ENCODE data around the gene MAGI1. TPM values are rescaled to one million over a fixed set of nuclear protein-coding genes. Genes with fewer than 3 reads are reported as not detected.

The MAGI1 gene
- total and polyA plus RNA-seq, 2 donors (not counting 1 experiment from before 2014, with no cell fraction given), result 0.10 to 0.22 TPM

GRCh38 chr3:66041828-66042227 lies 3.1 kb upstream of the MAGI1 start:
- H3K4me1 Mint-ChIP-seq, result peaks cover 17% of the 10 kb centered on the region
- ChIA-PET CTCF (no interaction called here), POLR2A (no interaction called here)
- no peaks in the 10 kb centered on the region for H3K9me3 ChIP-seq (ENCODE audit: control extremely low read depth in 1 of 3, control insufficient read depth in 2 of 3, insufficient read depth in 1 of 3, low read length in 2 of 3)
- TF ChIP-seq, protein P1, sequence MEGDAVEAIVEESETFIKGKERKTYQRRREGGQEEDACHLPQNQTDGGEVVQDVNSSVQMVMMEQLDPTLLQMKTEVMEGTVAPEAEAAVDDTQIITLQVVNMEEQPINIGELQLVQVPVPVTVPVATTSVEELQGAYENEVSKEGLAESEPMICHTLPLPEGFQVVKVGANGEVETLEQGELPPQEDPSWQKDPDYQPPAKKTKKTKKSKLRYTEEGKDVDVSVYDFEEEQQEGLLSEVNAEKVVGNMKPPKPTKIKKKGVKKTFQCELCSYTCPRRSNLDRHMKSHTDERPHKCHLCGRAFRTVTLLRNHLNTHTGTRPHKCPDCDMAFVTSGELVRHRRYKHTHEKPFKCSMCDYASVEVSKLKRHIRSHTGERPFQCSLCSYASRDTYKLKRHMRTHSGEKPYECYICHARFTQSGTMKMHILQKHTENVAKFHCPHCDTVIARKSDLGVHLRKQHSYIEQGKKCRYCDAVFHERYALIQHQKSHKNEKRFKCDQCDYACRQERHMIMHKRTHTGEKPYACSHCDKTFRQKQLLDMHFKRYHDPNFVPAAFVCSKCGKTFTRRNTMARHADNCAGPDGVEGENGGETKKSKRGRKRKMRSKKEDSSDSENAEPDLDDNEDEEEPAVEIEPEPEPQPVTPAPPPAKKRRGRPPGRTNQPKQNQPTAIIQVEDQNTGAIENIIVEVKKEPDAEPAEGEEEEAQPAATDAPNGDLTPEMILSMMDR (IDR thresholded peaks at IDR 0.05), result no peak
- TF ChIP-seq EZH2 (IDR thresholded peaks at IDR 0.05; ENCODE audit: borderline replicate concordance, insufficient read depth, low read depth, low read length, poor library complexity, severe bottlenecking), result no peak
- no peak overlapping the region for H3K4me2 ChIP-seq (replicated peaks; ENCODE audit: low read depth, low read length, poor library complexity, severe bottlenecking)
- no peak for ATAC-seq (ENCODE audit: low read depth)
- no peak overlapping the region for H3K27ac ChIP-seq (ENCODE audit: low read length in 2 of 2)
- no peaks in the 10 kb centered on the region for H4K20me1 ChIP-seq (ENCODE audit: control insufficient read depth, insufficient read depth, low read length, poor library complexity, severe bottlenecking)
- no peaks in the 10 kb centered on the region for H3K79me2 ChIP-seq (ENCODE audit: control insufficient read depth, insufficient read depth, low read length)
- peaks cover 10 to 11% of the 10 kb centered on the region in 2 donors for H3K4me1 ChIP-seq (ENCODE audit: control insufficient read depth in 2 of 2, insufficient read depth in 2 of 2, low read length in 2 of 2)
- H3K4me3 ChIP-seq (ENCODE audit: control extremely low read depth in 1 of 5, extremely low read depth in 1 of 5, insufficient read depth in 1 of 5, low read depth in 2 of 5, low read length in 4 of 5), result no peak overlapping the region
- no peak overlapping the region for H2AFZ ChIP-seq (ENCODE audit: insufficient read depth, low read depth, low read length, poor library complexity, severe bottlenecking)
- H3K4me3 Mint-ChIP-seq, result no peak overlapping the region
- no peak for DNase-seq
- H3K27ac Mint-ChIP-seq, result no peak overlapping the region
- peaks cover 44% of the 10 kb centered on the region for H3K27me3 Mint-ChIP-seq
- H3K9ac ChIP-seq (ENCODE audit: low read length), result no peak overlapping the region
- intact Hi-C loops (cut with micrococcal nuclease), result no loop called here
- no peaks in the 10 kb centered on the region for H3K36me3 ChIP-seq (replicated peaks in 1 of 2; ENCODE audit: control extremely low read depth in 1 of 2, control insufficient read depth in 1 of 2, extremely low read depth in 1 of 2, insufficient read depth in 2 of 2, low read length in 1 of 2)
- peaks cover 0 to 20% (median 5%) of the 10 kb centered on the region in 4 experiments for H3K27me3 ChIP-seq (replicated peaks in 1 of 4; ENCODE audit: control extremely low read depth in 1 of 4, control insufficient read depth in 3 of 4, insufficient read depth in 4 of 4, low read length in 3 of 4)
- peaks cover 2% of the 10 kb centered on the region for H3K9me3 Mint-ChIP-seq (ENCODE audit: insufficient read depth)

GRCh38 chr3:66041116-66041515 lies 2.4 kb upstream of the MAGI1 start:
- intact Hi-C loops (cut with micrococcal nuclease), result no loop called here
- Histone ChIP-seq H3K4me1 (ENCODE audit: control insufficient read depth in 2 of 2, insufficient read depth in 2 of 2, low read length in 2 of 2) (peaks cover 10 to 11% of the 10 kb centered on the region in 2 donors), H4K20me1 (ENCODE audit: control insufficient read depth, insufficient read depth, low read length, poor library complexity, severe bottlenecking) (no peaks in the 10 kb centered on the region), H3K9me3 (ENCODE audit: control extremely low read depth in 1 of 3, control insufficient read depth in 2 of 3, insufficient read depth in 1 of 3, low read length in 2 of 3) (no peaks in the 10 kb centered on the region), H2AFZ (ENCODE audit: insufficient read depth, low read depth, low read length, poor library complexity, severe bottlenecking) (no peak overlapping the region), H3K27me3 (replicated peaks in 1 of 4; ENCODE audit: control extremely low read depth in 1 of 4, control insufficient read depth in 3 of 4, insufficient read depth in 4 of 4, low read length in 3 of 4) (peaks cover 0 to 25% (median 5%) of the 10 kb centered on the region in 4 experiments), H3K27ac (ENCODE audit: low read length in 2 of 2) (no peak overlapping the region), H3K36me3 (replicated peaks in 1 of 2; ENCODE audit: control extremely low read depth in 1 of 2, control insufficient read depth in 1 of 2, extremely low read depth in 1 of 2, insufficient read depth in 2 of 2, low read length in 1 of 2) (no peaks in the 10 kb centered on the region), H3K79me2 (ENCODE audit: control insufficient read depth, insufficient read depth, low read length) (no peaks in the 10 kb centered on the region), H3K4me3 (ENCODE audit: control extremely low read depth in 1 of 5, extremely low read depth in 1 of 5, insufficient read depth in 1 of 5, low read depth in 2 of 5, low read length in 4 of 5) (no peak overlapping the region), H3K4me2 (replicated peaks; ENCODE audit: low read depth, low read length, poor library complexity, severe bottlenecking) (no peak overlapping the region), H3K9ac (ENCODE audit: low read length) (no peak overlapping the region)
- ATAC-seq (ENCODE audit: low read depth), result no peak
- Mint-ChIP-seq H3K4me3 (no peak overlapping the region), H3K9me3 (ENCODE audit: insufficient read depth) (peaks cover 2% of the 10 kb centered on the region), H3K4me1 (peaks cover 17% of the 10 kb centered on the region), H3K27me3 (peaks cover 52% of the 10 kb centered on the region), H3K27ac (no peak overlapping the region)
- WGBS (ENCODE audit: insufficient coverage), result no CpG with 5 or more reads among the region's 1 CpG
- ChIA-PET POLR2A (no interaction called here), CTCF (no interaction called here)
- TF ChIP-seq EZH2 (IDR thresholded peaks at IDR 0.05; ENCODE audit: borderline replicate concordance, insufficient read depth, low read depth, low read length, poor library complexity, severe bottlenecking), result no peak
- TF ChIP-seq, protein P1 (IDR thresholded peaks at IDR 0.05), result no peak
- no peak for DNase-seq
